ENCODE results near the gene LILRB3.
"Not testable (repeated sequence)": the region's sequence is repeated elsewhere in the genome, so short reads cannot be mapped to it uniquely, and the experiment has no call there.

Gene LILRB3

DNA sequence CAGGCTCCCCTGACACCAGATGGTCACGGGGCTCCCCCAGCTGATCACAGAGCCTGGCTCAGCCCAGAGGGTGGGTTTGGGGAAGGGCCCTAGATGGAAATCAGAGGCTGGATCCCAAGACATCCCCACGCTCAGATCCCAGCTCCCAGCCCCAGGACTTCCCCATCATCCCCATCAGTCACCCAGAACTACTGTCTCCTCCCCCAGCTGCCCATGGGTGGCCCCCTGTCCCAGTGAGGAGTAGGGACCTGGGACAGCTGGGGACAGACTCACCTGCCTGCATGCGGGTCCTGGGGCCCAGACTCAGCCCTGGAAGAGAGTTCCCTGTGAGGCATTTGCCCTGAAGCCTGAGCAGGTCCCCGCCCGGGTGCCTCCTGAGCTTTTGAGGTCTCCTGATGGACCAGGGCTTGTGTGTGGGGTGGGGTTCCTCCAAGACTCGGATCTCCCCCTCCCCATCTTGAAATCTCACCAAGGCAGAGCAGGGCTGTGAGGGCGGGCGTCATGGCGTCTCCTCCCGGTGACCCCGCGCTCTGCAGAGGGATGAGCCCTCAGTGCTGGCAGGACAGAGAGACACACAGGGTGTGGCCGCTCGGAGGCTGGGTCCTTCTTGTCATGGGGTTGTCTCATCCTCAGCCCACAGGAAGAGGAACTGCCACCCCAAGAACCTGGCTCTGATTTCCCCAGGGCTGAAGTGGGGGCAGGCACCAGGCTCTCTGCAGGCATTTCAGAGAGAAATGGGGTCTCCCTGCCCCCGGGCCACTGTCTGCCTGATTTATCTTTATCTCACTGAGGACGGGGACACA, at the start of gene LILRB3:
LILRB3 (minus strand) TSS at position 534 of the 803 bp plus-strand sequence; CDS start at position 503, 31 bp downstream.
- not testable (repeated sequence) for DNase-seq

DNA sequence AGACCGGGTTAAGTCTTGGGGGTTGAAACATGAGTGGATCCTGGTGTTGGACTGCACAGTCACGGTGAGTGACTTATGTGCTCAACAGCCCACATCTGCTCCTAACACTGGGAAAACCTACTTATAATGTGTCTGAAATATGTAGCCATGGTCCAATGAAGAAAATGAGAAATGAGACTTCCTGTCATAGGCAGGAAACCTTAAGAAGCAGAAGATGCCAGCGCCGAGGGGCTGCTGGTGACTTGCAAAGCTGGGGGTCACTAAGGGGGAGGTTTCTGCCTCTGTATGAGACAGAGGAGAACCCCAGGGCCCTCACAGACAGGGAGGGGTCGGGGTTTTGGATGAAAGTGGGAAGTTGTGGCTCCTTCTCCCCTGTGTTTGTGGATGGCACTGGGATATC, 49.4 kb upstream of the LILRB3 start:
- not testable (repeated sequence) for DNase-seq

DNA sequence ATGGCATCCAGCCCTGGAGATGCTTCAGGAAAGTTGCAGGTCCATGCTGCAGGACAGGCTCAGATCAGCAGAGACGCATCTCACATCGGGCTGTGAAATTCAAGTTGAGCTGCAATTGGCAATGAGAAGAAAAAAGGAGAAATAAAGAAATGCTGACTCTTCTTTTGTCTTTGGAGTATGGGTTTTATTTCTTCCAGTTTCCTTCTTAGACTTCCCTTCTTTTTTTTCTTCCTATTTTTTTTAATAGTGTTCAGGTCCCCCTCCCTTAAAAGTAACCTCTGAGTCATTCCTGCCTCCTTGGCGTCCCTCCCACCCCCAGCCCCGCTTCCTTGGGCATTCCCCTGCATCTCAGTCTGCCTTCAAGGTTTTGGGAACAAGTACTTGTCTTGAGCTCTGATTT, 48.8 kb upstream of the LILRB3 start:
- DNase-seq = not testable (repeated sequence)

DNA sequence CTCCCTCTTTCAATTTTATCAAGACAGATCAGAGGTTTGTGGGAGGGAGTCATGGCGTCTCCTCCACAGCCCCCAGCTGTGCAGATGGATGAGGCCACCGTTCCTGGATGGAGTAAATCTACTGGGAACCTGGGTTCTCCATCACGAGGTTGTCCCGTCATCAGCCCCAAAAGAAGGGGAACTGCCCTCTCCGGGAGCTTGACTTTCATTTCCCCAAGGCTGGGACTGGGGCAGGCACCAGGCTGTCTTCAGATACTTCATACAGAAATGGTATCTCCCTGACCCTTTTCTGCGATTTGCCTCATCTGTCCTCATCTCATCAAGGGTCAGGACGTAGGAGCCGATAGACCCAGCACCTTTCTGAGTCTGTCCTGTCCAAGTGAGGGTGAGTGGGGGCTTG, 48.3 kb upstream of the LILRB3 start:
- DNase-seq = no peak

DNA sequence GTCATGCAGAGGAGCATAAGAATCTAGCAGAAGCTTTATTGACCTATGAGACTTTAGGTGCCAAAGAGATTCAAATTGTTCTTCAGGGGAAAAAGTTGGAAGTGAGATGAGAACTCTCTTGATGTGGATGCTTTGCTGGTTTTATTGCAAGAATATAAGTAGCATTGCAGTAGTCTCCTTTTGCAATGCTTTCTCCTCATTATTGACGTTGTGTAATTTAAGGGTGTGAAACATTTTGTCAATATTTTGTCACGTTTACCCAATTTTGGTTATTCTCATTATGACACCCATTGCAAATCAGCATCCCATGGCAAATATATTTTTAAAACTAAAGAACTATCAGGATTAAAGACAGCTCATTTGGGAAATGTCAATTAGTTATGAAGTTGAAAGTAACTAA, 46.1 kb upstream of the LILRB3 start:
- DNase-seq = no peak

DNA sequence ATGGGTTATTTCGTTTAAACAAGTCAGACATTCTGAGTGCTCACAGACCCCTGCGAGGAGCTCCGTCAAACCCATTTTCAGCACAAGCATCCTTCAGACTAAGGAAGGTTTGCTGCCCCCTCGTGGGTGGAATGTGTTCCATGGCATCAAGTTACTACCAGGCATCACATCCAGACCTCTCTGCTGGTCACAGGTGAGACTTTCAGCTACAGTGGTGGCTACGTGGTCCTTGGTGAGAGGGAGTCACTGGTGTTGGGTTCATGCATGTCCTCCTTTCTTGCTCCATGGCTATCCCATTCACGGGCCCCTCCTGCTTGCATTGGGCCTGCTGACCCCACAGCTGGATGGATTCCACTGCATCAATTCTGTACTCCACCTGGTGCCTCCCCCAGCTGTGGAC, 43.3 kb upstream of the LILRB3 start:
- peak; percentile 40 for DNase-seq

DNA sequence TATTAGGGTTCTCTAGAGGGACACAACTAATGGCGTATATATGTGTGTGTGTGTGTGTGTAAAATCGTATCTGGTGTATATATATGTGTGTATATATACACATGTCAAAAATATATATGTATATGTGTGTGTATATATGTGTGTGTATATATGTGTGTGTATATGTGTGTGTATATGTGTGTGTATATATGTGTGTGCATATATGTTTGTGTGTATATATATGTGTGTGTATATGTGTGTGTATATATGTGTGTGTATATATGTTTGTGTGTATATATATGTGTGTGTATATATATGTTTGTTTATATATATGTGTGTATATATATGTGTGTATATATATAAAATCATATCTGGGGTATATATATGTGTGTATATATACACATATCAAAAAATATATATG, 39.7 kb upstream of the LILRB3 start:
- DNase-seq = no peak

DNA sequence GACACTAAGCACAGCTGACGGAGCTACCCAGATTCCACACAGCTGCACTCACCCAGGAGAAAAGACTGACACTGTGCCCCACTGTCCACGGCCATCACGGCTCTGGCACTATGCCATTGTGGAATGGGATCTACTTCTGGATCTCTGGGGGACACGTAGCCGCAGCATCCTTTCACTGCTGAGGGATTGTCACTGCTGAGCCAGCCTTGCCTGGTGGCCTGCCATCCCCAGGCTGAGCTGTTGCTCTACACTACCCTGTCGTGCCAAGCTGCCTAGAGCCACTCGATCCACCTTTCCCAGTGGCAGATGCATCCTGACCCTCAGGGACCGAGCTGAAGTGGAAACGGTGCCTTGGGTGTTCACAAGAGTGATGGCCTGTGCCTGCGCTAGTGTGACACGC, 39.3 kb upstream of the LILRB3 start:
- no peak for DNase-seq

DNA sequence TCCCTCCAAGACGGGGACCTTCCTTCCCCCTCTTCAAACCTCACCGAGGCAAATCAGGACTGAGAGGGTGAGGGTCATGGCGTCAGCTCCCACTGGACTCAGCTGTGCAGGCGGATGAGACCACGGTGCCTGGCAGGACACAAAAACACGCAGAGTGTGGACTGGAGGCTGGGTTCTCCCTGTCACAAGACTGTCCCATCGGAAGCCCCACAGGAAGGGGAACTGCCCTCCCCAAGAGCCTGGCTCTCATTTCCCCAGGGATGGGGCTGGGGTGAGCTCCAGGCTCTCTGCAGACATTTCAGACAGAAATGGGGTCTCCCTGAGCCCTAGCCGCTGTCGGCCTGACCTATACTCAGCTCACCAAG, 34.3 kb upstream of the LILRB3 start, which contains the start of gene LILRB5:
LILRB5 (minus strand) TSS at position 158 of the 365 bp plus-strand sequence; CDS start at position 78, 80 bp downstream.
- no peak for DNase-seq

DNA sequence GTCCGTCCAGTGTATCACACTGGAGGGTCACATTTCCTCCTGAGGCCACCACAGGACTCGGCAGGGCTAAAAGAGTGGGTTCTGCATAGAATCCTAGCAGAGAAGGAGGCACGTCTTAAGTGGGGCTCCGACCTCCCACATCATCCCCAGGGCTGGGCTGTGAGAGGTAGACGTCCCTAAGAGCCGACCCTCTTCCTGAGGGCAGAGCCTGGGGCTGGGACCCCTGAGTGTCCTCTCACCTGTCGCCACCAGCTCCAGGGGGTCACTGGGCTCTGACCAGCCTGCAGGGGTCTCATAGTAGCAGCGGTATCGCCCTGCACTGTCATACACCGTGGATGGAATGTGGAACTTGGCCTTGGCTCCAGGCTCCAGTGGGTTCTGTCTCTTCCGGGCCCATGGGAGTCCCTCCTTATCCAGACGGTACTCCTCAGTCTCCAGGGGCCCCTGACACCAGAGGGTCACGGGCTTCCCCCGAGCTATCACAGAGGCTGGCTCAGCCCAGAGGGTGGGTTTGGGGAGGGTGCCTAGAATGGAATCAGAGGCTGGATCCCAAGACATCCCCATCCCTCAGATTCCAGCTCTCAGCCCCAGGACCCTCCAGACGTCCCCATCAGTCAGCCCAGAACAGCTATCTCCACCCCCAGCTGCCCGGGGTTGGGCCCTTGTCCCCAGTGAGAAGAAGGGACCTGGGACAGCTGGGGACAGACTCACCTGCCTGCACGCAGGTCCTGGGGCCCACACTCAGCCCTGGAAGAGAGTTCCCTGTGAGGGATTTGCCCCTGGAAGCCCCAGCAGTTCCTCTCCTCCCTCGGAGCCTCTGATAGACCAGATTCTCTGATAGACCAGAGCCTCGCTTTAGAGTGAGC, 33.7 kb upstream of the LILRB3 start:
- DNase-seq = no peak

DNA sequence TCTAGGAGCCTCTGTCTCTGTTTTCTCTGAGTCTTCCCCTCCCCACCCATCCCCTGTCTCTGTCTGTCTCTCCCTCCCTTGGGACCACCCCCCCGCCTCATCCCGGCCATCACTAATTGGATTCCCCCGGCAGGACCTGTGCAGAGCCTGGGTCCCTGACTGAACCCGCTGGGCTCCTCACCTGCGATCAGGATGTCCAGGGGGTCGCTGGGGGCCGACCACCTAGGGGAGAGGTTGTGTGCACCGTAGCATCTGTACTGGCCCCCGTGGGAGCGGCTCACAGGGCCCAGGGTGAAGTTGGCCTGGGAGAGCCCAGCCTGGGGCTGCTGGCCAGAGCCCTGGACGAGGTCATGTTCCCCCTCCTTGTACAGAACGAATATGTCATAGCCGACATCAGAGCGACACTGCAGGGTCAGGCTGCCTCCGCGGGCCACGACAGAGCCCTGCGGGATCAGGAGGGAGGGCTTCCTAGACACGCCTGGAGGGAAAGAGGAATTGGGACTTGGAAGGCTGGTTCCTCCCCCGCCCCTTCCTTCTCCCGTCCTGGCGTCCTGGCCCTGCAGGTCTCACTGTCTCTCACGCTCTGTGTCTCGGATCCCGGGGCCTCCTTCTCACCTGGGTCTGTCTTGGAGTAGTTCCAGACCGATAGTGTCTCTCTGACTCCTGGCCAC, 32.4 kb upstream of the LILRB3 start:
- DNase-seq = no peak

DNA sequence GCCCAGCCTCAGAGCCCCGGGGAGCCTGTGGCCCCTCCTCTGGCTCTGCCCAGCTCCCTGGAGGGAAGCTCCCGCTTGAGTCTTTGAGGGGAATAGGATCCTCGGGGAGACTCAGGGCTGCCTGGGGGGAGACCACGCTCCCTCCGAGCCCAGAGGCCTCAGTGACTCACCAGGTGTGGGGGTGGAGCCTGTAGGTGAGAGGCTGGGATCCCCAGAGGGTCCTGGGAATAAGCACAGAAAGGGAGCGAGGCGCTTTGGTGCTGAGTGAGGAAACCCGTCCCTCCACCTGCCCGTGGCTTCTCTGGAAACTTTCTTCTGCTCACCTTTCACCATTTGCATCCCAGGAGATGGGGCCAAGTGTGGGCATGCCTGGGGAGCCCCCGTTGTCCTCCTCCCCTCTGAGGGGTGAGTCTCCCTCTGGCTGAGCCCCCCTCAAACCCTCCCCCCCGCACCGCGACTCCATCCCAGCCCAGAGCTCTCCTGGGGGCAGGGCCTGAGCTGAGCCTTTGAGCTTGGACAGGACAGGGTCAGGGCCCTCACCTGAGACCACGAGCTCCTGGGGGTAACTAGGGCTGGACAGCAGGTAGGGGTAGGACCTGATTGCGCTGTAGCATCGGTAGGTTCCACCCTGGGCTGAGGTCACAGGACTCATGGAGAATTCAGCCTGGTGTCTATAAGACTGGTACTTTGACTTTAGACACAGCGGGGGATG, 31.5 kb upstream of the LILRB3 start:
- DNase-seq = peak; percentile 29

DNA sequence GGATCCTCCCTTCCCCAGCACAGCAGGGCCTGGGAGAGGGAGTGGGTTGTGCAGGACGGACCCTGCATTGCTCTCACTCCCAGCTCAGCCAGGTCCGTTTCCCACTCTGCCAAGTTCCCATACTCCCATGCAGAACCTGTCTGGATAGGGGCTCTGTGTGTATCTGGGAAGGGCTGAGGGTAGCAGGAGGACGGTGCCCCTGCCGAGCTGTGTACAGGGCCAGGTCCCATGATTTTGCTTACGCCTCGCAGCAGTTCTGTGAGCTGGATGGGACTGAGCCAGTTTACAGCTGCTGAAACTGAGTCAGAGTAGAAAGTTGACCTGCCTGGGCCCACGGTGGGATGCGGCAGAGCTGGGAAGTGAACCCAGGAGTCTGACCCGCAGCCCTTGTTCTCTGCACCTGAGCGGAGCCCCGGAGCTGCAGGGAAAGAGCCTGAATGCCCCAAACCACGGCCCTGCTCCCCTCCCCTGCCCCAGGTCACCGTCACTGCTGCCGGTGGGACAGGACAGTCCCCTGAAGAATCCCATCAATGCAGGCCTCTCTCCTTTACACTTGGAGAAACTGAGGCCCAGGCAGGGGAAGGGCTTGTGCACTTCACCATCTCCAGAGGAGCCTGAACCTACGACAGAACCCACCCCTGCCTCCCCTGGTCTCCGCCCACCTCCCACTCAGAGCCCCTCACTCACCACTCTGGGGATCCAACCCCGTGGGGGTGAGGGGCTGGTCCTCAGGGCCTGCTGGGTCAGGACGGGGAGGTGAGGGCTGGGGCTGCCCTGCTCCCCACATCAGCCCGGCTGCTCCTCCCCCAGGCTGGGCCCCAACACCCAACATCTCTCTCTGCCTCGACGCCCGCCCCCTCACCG, 30.8 kb upstream of the LILRB3 start:
- DNase-seq = no peak

DNA sequence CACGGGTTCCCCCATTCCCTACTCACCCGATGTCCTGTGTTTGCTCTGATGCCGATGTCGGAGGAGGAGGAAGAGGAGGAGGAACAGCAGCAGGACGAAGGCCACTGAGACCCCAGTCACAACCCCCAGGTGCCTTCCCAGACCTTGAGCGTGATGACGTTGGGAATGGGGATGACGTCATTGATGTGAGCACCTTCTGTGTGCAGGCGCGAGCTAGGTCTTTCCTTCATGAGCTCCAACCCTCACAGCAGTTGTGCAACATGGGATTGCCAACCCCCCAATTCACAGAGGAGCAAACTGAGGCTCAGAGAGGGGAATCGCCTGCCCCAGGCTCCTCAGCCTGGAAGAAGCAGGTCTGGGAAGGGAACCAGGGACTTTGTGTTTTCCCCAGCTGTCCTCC, 30.0 kb upstream of the LILRB3 start:
- DNase-seq = no peak

DNA sequence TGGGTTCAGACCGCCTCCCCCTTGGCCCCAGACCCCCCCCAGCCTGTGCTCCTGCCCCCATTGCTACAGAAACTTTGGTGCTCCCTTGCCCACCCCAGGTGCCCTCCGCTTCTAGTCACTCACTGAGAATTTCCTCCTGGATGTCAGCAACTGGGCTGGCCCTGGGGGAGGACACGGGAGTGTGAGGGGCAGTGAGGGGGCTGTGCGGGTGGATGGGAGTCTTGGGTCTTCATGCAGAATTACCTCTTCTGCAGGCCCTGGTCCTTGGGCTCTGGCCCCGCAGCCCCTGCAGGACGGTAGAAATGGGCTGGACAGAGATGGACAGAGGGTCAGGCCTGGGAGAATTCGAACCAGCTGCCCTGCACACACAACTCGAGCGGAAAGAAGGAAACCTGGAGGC, 29.4 kb upstream of the LILRB3 start:
- DNase-seq = no peak

DNA sequence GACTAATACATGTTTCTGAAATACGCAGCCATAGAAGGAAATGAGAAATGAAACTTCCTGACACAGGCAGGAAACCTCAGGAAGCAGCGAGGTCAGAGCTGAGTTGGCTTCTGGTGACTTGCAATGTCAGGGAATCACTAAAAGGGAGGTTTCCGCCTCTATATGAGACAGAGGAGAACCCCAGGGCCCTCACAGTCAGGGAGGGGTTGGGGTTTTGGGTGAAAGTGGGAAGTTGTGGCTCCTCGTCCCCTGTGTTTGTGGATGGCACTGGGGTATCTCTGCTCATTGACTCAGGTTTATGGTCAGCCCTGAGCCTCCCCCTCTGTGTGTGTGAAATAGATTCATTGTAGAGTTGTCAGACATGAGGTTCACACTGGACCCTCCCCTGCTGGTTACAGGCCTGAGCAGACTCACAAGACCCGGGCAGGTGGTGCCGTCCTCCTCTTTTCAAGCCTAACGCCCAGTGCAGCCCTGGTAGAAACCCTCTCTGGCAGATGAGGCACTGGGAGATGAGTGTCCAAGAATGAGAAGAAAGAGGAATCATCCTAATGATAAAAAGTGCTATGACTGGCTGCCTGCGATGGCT, 25.3 kb upstream of the LILRB3 start:
- DNase-seq = no peak

DNA sequence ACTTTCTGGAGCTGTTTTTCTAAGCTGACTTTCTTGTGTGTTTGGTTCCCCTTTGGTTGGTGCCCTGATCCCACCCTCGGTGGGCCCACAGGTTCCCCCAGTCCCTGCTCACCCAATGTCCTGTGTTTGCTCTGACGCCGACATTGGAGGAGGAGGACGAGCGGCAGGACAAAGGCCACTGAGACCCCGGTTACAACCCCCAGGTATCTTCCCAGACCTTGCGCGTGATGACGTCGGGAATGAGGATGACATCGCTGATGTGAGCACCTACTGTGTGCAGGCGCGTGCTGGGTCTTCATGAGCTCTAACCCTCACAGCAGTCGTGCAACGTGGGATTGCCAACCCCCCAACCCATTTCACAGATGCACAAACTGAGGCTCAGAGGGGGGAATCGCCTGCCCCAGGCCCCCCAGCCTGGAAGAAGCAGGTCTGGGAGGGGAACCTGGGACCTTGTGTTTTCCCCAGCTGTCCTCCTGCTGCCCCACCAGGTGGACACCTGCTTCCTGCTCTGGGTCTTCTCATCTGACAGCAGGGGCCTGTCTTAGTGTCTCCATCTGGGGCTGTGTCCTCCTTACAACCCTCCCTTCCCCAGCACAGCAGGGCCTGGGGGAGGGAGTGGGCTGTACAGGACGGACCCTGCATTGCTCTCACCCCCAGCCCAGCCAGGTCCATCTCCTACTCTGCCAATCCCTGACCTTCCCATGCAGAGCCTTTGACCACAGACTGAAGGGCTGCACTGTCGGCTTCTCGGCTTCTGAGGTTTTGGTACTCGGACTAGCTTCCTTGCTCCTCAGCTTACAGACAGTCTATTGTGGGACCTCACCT, 24.5 kb upstream of the LILRB3 start:
- DNase-seq = no peak

DNA sequence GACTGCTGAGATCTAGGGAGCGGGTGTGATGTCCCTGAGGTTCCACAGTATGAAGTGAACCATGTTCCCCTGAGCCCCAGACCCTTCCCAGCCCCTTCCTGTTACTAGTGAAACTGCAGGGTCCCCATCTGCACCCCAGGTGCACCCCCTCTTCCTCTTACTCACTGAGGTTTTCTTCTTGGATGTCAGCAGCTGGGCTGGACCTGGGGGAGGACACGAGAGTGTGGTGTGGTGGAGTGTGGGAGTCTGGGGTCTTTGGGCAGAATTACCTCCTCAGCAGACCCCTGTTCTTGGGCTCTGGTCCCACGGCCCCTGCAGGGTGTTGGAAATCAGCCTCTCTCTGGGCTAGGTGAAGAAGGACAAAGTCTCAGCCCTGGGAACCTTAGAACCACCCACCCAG, 23.1 kb upstream of the LILRB3 start:
- no peak for DNase-seq

DNA sequence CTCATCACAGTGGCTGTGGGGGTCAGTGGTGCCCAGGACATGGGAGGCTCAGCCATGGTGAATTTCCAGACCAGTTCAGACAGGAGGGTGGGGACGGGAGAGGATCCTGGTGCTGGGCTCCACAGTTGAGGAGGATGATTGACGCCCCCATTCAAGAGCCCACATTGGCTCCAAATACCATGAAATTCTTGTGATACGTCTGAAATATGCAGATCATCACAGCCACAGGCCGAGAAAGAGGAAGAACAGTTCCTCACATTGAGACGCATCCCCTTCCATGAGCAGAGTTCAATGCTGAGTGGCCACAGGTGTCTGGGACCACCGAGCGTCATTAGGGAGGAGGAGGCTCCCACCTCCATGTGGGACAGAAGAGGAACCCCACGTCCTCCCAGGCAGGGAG, 21.0 kb upstream of the LILRB3 start:
- DNase-seq = not testable (repeated sequence)

DNA sequence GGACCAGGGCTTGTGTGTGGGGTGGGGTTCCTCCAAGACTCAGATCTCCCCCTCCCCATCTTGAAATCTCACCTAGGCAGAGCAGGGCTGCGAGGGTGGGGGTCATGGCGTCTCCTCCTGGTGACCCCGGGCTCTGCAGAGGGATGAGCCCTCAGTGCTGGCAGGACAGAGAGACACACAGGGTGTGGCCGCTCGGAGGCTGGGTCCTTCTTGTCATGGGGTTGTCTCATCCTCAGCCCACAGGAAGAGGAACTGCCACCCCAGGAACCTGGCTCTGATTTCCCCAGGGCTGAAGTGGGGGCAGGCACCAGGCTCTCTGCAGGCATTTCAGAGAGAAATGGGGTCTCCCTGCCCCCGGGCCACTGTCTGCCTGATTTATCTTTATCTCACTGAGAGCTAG, 19.8 kb upstream of the LILRB3 start, which contains the start of gene LILRA6:
LILRA6 (minus strand) TSS at position 145 of the 400 bp plus-strand sequence.
- not testable (repeated sequence) for DNase-seq

Data from NCI-H2171 treated with DMSO at 0.1 percent for 48 hours (cell line).